Suppressor macrophage treated with lipopolysaccharide for 4 hours (primary cell): Measurements from ENCODE around the gene WBP2NL.

Experiments
- DNase-seq: peaks from one replicate; pipeline ENCODE4 v3.0.0-alpha.2; 2020

The WBP2NL gene

GRCh38 chr22:41979423-41980250 is 19.0 kb upstream of the WBP2NL start:
- no peak for DNase-seq

- peak; percentile 21 for DNase-seq
These were observed 15.7 kb upstream of the WBP2NL start for GRCh38 chr22:41982865-41983264.

GRCh38 chr22:41983513-41984405 is 14.8 kb upstream of the WBP2NL start:
- DNase-seq, result peak; percentile 61

- DNase-seq, result no peak
These were observed 11.3 kb upstream of the WBP2NL start for GRCh38 chr22:41987276-41987675.

- DNase-seq, result no peak
These were observed 9.3 kb upstream of the WBP2NL start for GRCh38 chr22:41989246-41989645.

GRCh38 chr22:41991111-41991510 is 7.5 kb upstream of the WBP2NL start:
- DNase-seq, result no peak

- DNase-seq, result no peak
These were observed 6.1 kb upstream of the WBP2NL start for GRCh38 chr22:41992496-41992895.

GRCh38 chr22:41995211-41995610 is 3.4 kb upstream of the WBP2NL start:
- no peak for DNase-seq

- DNase-seq, result no peak
These were observed 1.8 kb upstream of the WBP2NL start for GRCh38 chr22:41996826-41997225.

GRCh38 chr22:42000466-42000865 is 1.9 kb downstream of the WBP2NL start:
- no peak for DNase-seq

- peak; percentile 28 for DNase-seq
These were observed 2.5 kb downstream of the WBP2NL start for GRCh38 chr22:42001121-42001520.

GRCh38 chr22:42001706-42002105 is 3.1 kb downstream of the WBP2NL start:
- no peak for DNase-seq

GRCh38 chr22:42007922-42008321 is 9.3 kb downstream of the WBP2NL start:
- no peak for DNase-seq

GRCh38 chr22:42010778-42011177 is 12.2 kb downstream of the WBP2NL start:
- no peak for DNase-seq

GRCh38 chr22:42013385-42013784 is 14.8 kb downstream of the WBP2NL start:
- no peak for DNase-seq

GRCh38 chr22:42016111-42016510 is 17.5 kb downstream of the WBP2NL start:
- no peak for DNase-seq

- no peak for DNase-seq
These were observed 19.6 kb downstream of the WBP2NL start for GRCh38 chr22:42018224-42018623.

- no peak for DNase-seq
These were observed 23.0 kb downstream of the WBP2NL start for GRCh38 chr22:42021571-42021970.

- peak; percentile 31 for DNase-seq
These were observed 23.7 kb downstream of the WBP2NL start for GRCh38 chr22:42022162-42022847.

GRCh38 chr22:42025421-42025820 is 26.8 kb downstream of the WBP2NL start:
- DNase-seq, result no peak

- DNase-seq, result no peak
These were observed 28.1 kb downstream of the WBP2NL start for GRCh38 chr22:42026705-42027104.

- no peak for DNase-seq
These were observed 34.9 kb downstream of the WBP2NL start for GRCh38 chr22:42033263-42034181.
